ENCODE measurements around the gene SUMO3. TPM values are rescaled to one million over a fixed set of nuclear protein-coding genes. Genes with fewer than 3 reads are reported as not detected.

Gene SUMO3
- total RNA-seq, result 10 to 100 TPM; 64.2 to 64.8 (median 64.4) TPM

DNA sequence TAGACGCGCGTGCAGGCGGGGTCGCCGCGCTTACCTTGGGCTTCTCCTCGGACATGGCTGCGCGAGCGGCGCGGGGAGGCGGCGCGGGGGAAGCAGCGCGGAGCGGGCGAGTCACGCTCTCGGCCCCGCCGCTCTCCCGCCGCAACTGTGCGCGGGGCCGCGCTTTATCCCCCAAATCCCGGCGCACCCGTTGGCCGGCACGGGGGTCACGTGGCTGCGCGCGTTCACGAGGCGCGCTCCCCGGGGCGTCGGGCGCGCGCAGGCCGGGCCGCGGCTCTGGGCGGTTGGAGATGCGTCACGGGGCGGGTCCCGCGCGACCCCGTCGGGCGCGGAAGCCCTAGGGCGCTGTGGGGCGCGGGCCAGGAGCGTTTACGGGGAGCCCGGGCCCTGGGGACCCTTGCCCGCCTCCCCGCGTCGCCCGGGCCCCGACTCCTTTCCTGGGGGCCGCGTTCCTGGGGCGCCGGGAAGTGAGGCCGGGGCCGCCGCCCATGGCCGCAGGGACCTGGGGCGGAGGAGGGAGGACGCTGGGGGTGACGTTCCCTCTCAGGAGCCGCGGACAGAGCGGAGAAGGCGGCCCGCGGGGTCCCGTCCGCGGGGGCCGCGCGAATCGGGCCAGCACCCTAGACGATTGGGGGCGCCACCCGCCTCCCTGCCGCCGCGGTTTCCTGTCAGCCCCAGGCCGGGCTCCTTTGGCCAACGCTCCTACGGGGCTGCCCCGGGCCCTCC, at the start of gene SUMO3:
Gene SUMO3, minus strand, starts transcription at position 149 of the 726 bp plus-strand sequence. Its CDS starts 94 bp downstream, at position 55.
- H3K36me3 ChIP-seq, result no peaks in the 10 kb centered on the region
- H3K4me1 ChIP-seq, result peaks cover 8 to 10% of the 10 kb centered on the region in 2 donors
- intact Hi-C loops (cut with DNase I; ENCODE audit: low total_unique reads), result no loop called here
- peak within 1 kb of the TSS; percentile 77 to 97 (median 82) for H3K4me3 ChIP-seq
- H3K9me3 ChIP-seq, result peaks cover 9 to 37% of the 10 kb centered on the region in 2 donors
- peak within 1 kb of the TSS; percentile 95 to 96 for H3K27ac ChIP-seq
- DNase-seq (ENCODE audit: low spot score in 2 of 2), result peak; percentile 76 to 82
- TF ChIP-seq POLR2AphosphoS5 (IDR thresholded peaks at IDR 0.05), result peak; percentile 26 to 70 (median 69)
- TF ChIP-seq, protein P1, sequence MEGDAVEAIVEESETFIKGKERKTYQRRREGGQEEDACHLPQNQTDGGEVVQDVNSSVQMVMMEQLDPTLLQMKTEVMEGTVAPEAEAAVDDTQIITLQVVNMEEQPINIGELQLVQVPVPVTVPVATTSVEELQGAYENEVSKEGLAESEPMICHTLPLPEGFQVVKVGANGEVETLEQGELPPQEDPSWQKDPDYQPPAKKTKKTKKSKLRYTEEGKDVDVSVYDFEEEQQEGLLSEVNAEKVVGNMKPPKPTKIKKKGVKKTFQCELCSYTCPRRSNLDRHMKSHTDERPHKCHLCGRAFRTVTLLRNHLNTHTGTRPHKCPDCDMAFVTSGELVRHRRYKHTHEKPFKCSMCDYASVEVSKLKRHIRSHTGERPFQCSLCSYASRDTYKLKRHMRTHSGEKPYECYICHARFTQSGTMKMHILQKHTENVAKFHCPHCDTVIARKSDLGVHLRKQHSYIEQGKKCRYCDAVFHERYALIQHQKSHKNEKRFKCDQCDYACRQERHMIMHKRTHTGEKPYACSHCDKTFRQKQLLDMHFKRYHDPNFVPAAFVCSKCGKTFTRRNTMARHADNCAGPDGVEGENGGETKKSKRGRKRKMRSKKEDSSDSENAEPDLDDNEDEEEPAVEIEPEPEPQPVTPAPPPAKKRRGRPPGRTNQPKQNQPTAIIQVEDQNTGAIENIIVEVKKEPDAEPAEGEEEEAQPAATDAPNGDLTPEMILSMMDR (IDR thresholded peaks at IDR 0.05), result no peak
- peak; percentile 45 for TF ChIP-seq POLR2A (IDR thresholded peaks at IDR 0.05)
- H3K27me3 ChIP-seq, result no peaks in the 10 kb centered on the region

DNA sequence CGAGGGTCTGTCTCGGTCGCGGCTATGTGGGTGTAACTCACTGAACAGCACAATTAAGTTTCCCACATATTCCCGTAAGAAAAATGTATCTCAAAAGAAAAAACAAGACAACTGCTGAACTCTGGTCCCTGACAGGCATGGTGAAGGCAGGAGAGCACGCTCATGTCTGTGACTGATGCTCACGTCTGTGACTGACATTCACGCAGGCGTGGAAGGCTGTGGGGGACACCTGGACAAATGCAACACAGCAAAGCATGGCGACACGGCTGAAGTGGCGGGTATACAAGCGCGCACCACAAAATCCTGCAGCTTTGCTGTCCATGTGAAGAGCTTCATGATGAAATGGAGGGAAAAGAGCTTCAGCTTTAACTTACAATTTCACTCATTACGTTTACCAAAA, 49.6 kb upstream of the SUMO3 start:
- Histone ChIP-seq H3K27me3 (no peaks in the 10 kb centered on the region), H3K27ac (peak overlapping the region in 1 of 2 donors; percentile 91), H3K36me3 (no peaks in the 10 kb centered on the region), H3K9me3 (no peaks in the 10 kb centered on the region), H3K4me3 (no peak overlapping the region), H3K4me1 (peaks cover 19 to 55% of the 10 kb centered on the region in 2 donors)
- TF ChIP-seq POLR2A (IDR thresholded peaks at IDR 0.05) (no peak), POLR2AphosphoS5 (IDR thresholded peaks at IDR 0.05) (no peak)
- TF ChIP-seq, protein P1 (IDR thresholded peaks at IDR 0.05), result no peak
- intact Hi-C loops (cut with DNase I; ENCODE audit: low total_unique reads), result loop anchor here (10.0 kb wide), 1 partner anchor 677 kb away; the partner anchor contains the start of gene SLC19A1
- DNase-seq (ENCODE audit: low spot score in 2 of 2), result no peak

DNA sequence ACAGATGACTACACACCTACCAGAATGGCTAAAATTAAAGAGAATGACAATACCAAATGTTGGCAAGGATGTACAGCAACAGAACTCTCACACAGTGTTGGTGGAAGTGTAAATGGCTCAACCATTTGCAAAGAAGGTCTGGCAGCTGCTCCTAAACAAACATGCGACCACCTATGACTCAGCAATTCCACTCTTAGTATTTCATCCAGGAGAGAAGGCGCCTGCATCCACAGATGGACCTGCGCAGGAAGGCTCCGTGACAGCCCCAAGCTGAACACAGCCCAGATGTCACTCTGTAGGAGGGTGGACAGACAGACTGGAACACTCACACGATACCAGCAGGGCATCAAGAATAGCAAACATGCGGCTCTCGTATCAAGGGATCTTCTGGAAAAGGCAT, 48.9 kb upstream of the SUMO3 start:
- Histone ChIP-seq H3K27me3 (no peaks in the 10 kb centered on the region), H3K4me3 (no peak overlapping the region), H3K4me1 (peaks cover 16 to 55% of the 10 kb centered on the region in 2 donors), H3K9me3 (no peaks in the 10 kb centered on the region), H3K27ac (peak overlapping the region; percentile 26 to 33), H3K36me3 (no peaks in the 10 kb centered on the region)
- TF ChIP-seq, protein P1 (IDR thresholded peaks at IDR 0.05), result no peak
- TF ChIP-seq POLR2AphosphoS5 (IDR thresholded peaks at IDR 0.05) (no peak), POLR2A (IDR thresholded peaks at IDR 0.05) (no peak)
- intact Hi-C loops (cut with DNase I; ENCODE audit: low total_unique reads), result loop anchor here (10.0 kb wide), 1 partner anchor 678 kb away; the partner anchor contains the start of gene SLC19A1
- no peak for DNase-seq (ENCODE audit: low spot score in 2 of 2)

DNA sequence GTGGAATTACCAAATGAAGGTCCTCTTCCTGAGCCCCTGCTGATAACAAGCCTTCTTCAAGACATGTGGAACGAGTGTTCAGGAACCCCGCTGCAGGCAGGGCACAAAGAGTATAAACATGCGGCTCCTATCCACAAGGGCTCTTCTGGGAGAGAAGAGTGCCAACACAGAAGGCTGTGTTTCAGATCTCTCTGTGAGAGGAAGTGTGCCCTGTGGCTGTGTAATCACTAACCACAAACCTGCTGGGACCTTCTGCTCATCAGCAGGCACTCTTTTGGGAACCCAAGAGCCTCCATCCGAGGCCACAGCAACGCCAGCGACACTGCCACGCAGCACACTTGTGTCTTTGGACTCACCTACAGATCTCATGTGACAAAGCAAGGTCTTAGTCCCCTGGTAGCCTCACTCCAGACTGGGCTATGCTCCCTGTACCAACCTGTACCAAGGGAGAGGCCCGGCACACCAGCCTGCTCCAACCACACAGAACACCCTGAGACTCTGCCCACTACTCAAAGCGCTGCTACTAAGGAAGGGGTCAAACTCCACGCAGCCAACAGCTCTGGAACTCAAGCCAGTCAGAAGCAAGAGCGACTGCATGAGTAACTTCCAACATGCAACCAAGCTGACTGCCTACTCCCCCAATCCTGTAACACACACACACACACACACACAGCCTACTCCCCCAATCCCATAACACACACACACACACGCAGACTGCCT, 47.9 kb upstream of the SUMO3 start:
- DNase-seq (ENCODE audit: low spot score in 2 of 2), result no peak

More for the DNA sequence above, 47.9 kb upstream of the SUMO3 start:
- Histone ChIP-seq H3K4me3 (no peak overlapping the region), H3K27ac (peak overlapping the region in 1 of 2 donors; percentile 48), H3K4me1 (peaks cover 8 to 45% of the 10 kb centered on the region in 2 donors), H3K27me3 (no peaks in the 10 kb centered on the region), H3K9me3 (no peaks in the 10 kb centered on the region), H3K36me3 (no peaks in the 10 kb centered on the region)
- intact Hi-C loops (cut with DNase I; ENCODE audit: low total_unique reads), result loop anchor here (10.0 kb wide), 1 partner anchor 679 kb away; the partner anchor contains the start of gene SLC19A1
- TF ChIP-seq POLR2A (IDR thresholded peaks at IDR 0.05) (no peak), POLR2AphosphoS5 (IDR thresholded peaks at IDR 0.05) (no peak)
- TF ChIP-seq, protein P1 (IDR thresholded peaks at IDR 0.05), result no peak
